Mesenchymal stem cell (in vitro differentiated cells and primary cell): ENCODE measurements around the gene SCN8A.

Experiments
- DNase-seq: peaks from one replicate; pipeline ENCODE4 v3.0.0-alpha.2; 2013
- H2AFZ ChIP-seq: one replicate; pipeline ENCODE4 v1.6.1; 2013; ENCODE audit warnings: low read depth, mild to moderate bottlenecking, control low read depth, inconsistent platforms, low read length, moderate library complexity
- H2AK5ac ChIP-seq: 2 replicates; pipeline ENCODE4 v1.6.1; 2013; ENCODE audit warnings: low read length, moderate library complexity, mild to moderate bottlenecking, inconsistent platforms; ENCODE audit not compliant: severe bottlenecking
- H2BK120ac ChIP-seq: one replicate; pipeline ENCODE4 v1.6.1; 2013; ENCODE audit warnings: low read depth, mild to moderate bottlenecking, inconsistent platforms, low read length, moderate library complexity
- H2BK12ac ChIP-seq, 2 experiments: one replicate each; pipeline ENCODE4 v1.6.1; 2013; ENCODE audit warnings: inconsistent platforms in 2 of 2, low read length in 2 of 2, mild to moderate bottlenecking in 2 of 2, moderate library complexity in 2 of 2, control low read depth in 1 of 2
- H2BK15ac ChIP-seq: one replicate; pipeline ENCODE4 v1.6.1; 2013; ENCODE audit warnings: mild to moderate bottlenecking, low read depth, inconsistent platforms; ENCODE audit not compliant: poor library complexity, severe bottlenecking
- H2BK5ac ChIP-seq: 2 replicates; pipeline ENCODE4 v1.6.1; 2013; ENCODE audit warnings: low read depth, mild to moderate bottlenecking, low read length, control low read depth, inconsistent platforms; ENCODE audit not compliant: poor library complexity, severe bottlenecking
- H3K14ac ChIP-seq, 2 experiments: one replicate each; pipeline ENCODE4 v1.6.1; 2013; ENCODE audit warnings: inconsistent platforms in 2 of 2, low read length in 2 of 2, control low read depth in 1 of 2, mild to moderate bottlenecking in 1 of 2, moderate library complexity in 1 of 2
- H3K18ac ChIP-seq, 2 experiments: one replicate each; pipeline ENCODE4 v1.6.1; 2013; ENCODE audit warnings: inconsistent platforms in 2 of 2, low read length in 2 of 2, control low read depth in 1 of 2, low read depth in 1 of 2, mild to moderate bottlenecking in 1 of 2
- H3K23ac ChIP-seq, 2 experiments: one replicate each; pipeline ENCODE4 v1.6.1; 2013; ENCODE audit warnings: inconsistent platforms in 2 of 2, low read length in 2 of 2, mild to moderate bottlenecking in 2 of 2, moderate library complexity in 2 of 2, control low read depth in 1 of 2
- H3K27ac ChIP-seq: 2 replicates; pipeline ENCODE4 v1.5.1; 2013; ENCODE audit warnings: mild to moderate bottlenecking, moderate library complexity, low read length, control low read depth, inconsistent platforms; ENCODE audit not compliant: poor library complexity, severe bottlenecking
- H3K27me3 ChIP-seq, 2 experiments: 2 replicates each; pipeline versions ENCODE4 v1.6.1 to v1.7.0; 2013; ENCODE audit warnings: low read length in 2 of 2, mild to moderate bottlenecking in 2 of 2, moderate library complexity in 2 of 2, control low read depth in 1 of 2, inconsistent platforms in 1 of 2; ENCODE audit not compliant: control insufficient read depth in 1 of 2, insufficient read depth in 1 of 2
- H3K36me3 ChIP-seq, 2 experiments: 2 replicates each; pipeline versions ENCODE4 v1.6.1 to v1.7.0; 2013; ENCODE audit warnings: low read length in 2 of 2, control low read depth in 1 of 2, inconsistent platforms in 1 of 2, low read depth in 1 of 2, mild to moderate bottlenecking in 1 of 2; ENCODE audit not compliant: insufficient read depth in 2 of 2, control insufficient read depth in 1 of 2
- H3K4ac ChIP-seq, 2 experiments: one replicate each; pipeline ENCODE4 v1.6.1; 2013; ENCODE audit warnings: inconsistent platforms in 2 of 2, low read length in 2 of 2, mild to moderate bottlenecking in 2 of 2, moderate library complexity in 2 of 2, control low read depth in 1 of 2, low read depth in 1 of 2
- H3K4me1 ChIP-seq: 2 replicates; pipeline ENCODE4 v1.6.1; 2013; ENCODE audit warnings: low read depth, low read length, control low read depth; ENCODE audit not compliant: control insufficient read depth, insufficient read depth
- H3K4me2 ChIP-seq: 2 replicates; pipeline ENCODE4 v1.6.1; 2013; ENCODE audit warnings: low read length, mild to moderate bottlenecking, inconsistent platforms; ENCODE audit not compliant: poor library complexity, severe bottlenecking
- H3K4me3 ChIP-seq, 2 experiments: 2 replicates each; pipeline versions ENCODE4 v1.5.1 to v1.7.0; 2013; ENCODE audit warnings: low read length in 2 of 2, mild to moderate bottlenecking in 2 of 2, control low read depth in 1 of 2, low read depth in 1 of 2; ENCODE audit not compliant: insufficient read depth in 1 of 2
- H3K79me1 ChIP-seq: replicated peaks from 2 replicates; pipeline ENCODE4 v1.6.1; 2013; ENCODE audit warnings: mild to moderate bottlenecking, control low read depth, low read length, inconsistent platforms; ENCODE audit not compliant: poor library complexity, severe bottlenecking
- H3K9ac ChIP-seq: 2 replicates; pipeline ENCODE4 v1.7.0; 2013; ENCODE audit warnings: mild to moderate bottlenecking, low read length, moderate library complexity
- H3K9me3 ChIP-seq: 2 replicates; pipeline ENCODE4 v1.7.0; 2013; ENCODE audit warnings: mild to moderate bottlenecking, low read length; ENCODE audit not compliant: control insufficient read depth
- H4K8ac ChIP-seq: one replicate; pipeline ENCODE4 v1.6.1; 2013; ENCODE audit warnings: inconsistent platforms, mild to moderate bottlenecking, low read length, moderate library complexity
- H4K91ac ChIP-seq: one replicate; pipeline ENCODE4 v1.6.1; 2013; ENCODE audit warnings: mild to moderate bottlenecking, low read length, inconsistent platforms
- WGBS: methylation state at CpG from one replicate; pipeline ENCODE4 v1.1.7; 2013; ENCODE audit warnings: mixed read lengths; 5-methylcytosine and 5-hydroxymethylcytosine counted together

The SCN8A gene

GRCh38 chr12:51689983-51690382 lies 99.0 kb downstream of the SCN8A start:
- H3K4me1 ChIP-seq, result no peaks in the 10 kb centered on the region
- H2BK15ac ChIP-seq, result no peak overlapping the region
- H3K4me3 ChIP-seq, result no peak overlapping the region
- no peak overlapping the region for H2AFZ ChIP-seq
- DNase-seq, result no peak
- no peak overlapping the region for H2AK5ac ChIP-seq
- H3K79me1 ChIP-seq, result no peaks in the 10 kb centered on the region
- no peak overlapping the region for H3K4ac ChIP-seq
- no peak overlapping the region for H3K27ac ChIP-seq
- no peak overlapping the region for H3K14ac ChIP-seq
- peaks cover 0 to 7% of the 10 kb centered on the region in 2 experiments for H3K27me3 ChIP-seq
- no peak overlapping the region for H2BK12ac ChIP-seq
- no peak overlapping the region for H3K23ac ChIP-seq
- no peak overlapping the region for H2BK120ac ChIP-seq
- no peak overlapping the region for H4K8ac ChIP-seq
- H3K9me3 ChIP-seq, result no peaks in the 10 kb centered on the region
- H4K91ac ChIP-seq, result no peak overlapping the region
- no peak overlapping the region for H2BK5ac ChIP-seq
- no peak overlapping the region for H3K18ac ChIP-seq
- H3K4me2 ChIP-seq, result no peak overlapping the region
- WGBS, result 87% methylated on average over 3 of the region's 4 CpGs
- H3K9ac ChIP-seq, result no peak overlapping the region
- H3K36me3 ChIP-seq, result peaks cover 0 to 38% of the 10 kb centered on the region in 2 experiments

- Histone ChIP-seq H3K4me1 (no peaks in the 10 kb centered on the region), H2BK15ac (no peak overlapping the region), H2BK12ac (no peak overlapping the region), H3K4me3 (no peak overlapping the region), H2BK5ac (no peak overlapping the region), H2BK120ac (no peak overlapping the region), H3K9ac (no peak overlapping the region), H3K18ac (no peak overlapping the region), H3K36me3 (peaks cover 0 to 38% of the 10 kb centered on the region in 2 experiments), H3K23ac (no peak overlapping the region), H2AFZ (no peak overlapping the region), H3K14ac (no peak overlapping the region), H3K27ac (no peak overlapping the region), H3K4ac (no peak overlapping the region), H2AK5ac (no peak overlapping the region), H3K9me3 (no peaks in the 10 kb centered on the region), H4K8ac (no peak overlapping the region), H4K91ac (no peak overlapping the region), H3K27me3 (peaks cover 0 to 7% of the 10 kb centered on the region in 2 experiments), H3K4me2 (no peak overlapping the region), H3K79me1 (no peaks in the 10 kb centered on the region)
- DNase-seq, result no peak
- 80% methylated on average over 2 of the region's 2 CpGs for WGBS
Observed at GRCh38 chr12:51692016-51692415, 101.0 kb downstream of the SCN8A start.

- H3K4ac ChIP-seq, result no peak overlapping the region
- H2BK120ac ChIP-seq, result no peak overlapping the region
- no peak overlapping the region for H2BK15ac ChIP-seq
- H3K4me3 ChIP-seq, result no peak overlapping the region
- no peak overlapping the region for H3K14ac ChIP-seq
- H3K4me1 ChIP-seq, result no peaks in the 10 kb centered on the region
- 91% methylated on average over 2 of the region's 4 CpGs for WGBS
- H2BK12ac ChIP-seq, result no peak overlapping the region
- peaks cover 0 to 38% of the 10 kb centered on the region in 2 experiments for H3K36me3 ChIP-seq
- H3K23ac ChIP-seq, result no peak overlapping the region
- no peak overlapping the region for H3K4me2 ChIP-seq
- H4K91ac ChIP-seq, result no peak overlapping the region
- no peak overlapping the region for H4K8ac ChIP-seq
- no peak overlapping the region for H3K9ac ChIP-seq
- no peak overlapping the region for H2AFZ ChIP-seq
- no peak for DNase-seq
- H3K79me1 ChIP-seq, result no peaks in the 10 kb centered on the region
- no peak overlapping the region for H3K18ac ChIP-seq
- peaks cover 0 to 4% of the 10 kb centered on the region in 2 experiments for H3K27me3 ChIP-seq
- no peak overlapping the region for H3K27ac ChIP-seq
- H3K9me3 ChIP-seq, result no peaks in the 10 kb centered on the region
- H2BK5ac ChIP-seq, result no peak overlapping the region
- no peak overlapping the region for H2AK5ac ChIP-seq
Observed at GRCh38 chr12:51693569-51693968, 102.5 kb downstream of the SCN8A start.

GRCh38 chr12:51694146-51694545 lies 103.1 kb downstream of the SCN8A start:
- Histone ChIP-seq H2BK12ac (no peak overlapping the region), H3K4ac (no peak overlapping the region), H3K27me3 (peaks cover 0 to 4% of the 10 kb centered on the region in 2 experiments), H3K9me3 (no peaks in the 10 kb centered on the region), H2AFZ (no peak overlapping the region), H3K79me1 (no peaks in the 10 kb centered on the region), H3K14ac (no peak overlapping the region), H4K91ac (no peak overlapping the region), H3K27ac (no peak overlapping the region), H2BK5ac (no peak overlapping the region), H3K4me2 (no peak overlapping the region), H3K4me3 (no peak overlapping the region), H3K9ac (no peak overlapping the region), H4K8ac (no peak overlapping the region), H2BK120ac (no peak overlapping the region), H3K18ac (no peak overlapping the region), H2AK5ac (no peak overlapping the region), H3K4me1 (no peaks in the 10 kb centered on the region), H3K23ac (no peak overlapping the region), H2BK15ac (no peak overlapping the region), H3K36me3 (peaks cover 0 to 34% of the 10 kb centered on the region in 2 experiments)
- WGBS, result 89% methylated on average over 4 of the region's 4 CpGs
- DNase-seq, result no peak
